ENCODE measurements around the gene MLXIPL. TPM values are rescaled to one million over a fixed set of nuclear protein-coding genes. Genes with fewer than 3 reads are reported as not detected.

The MLXIPL gene
- total RNA-seq, 1 donor from 2014 or later: 11.1 TPM

DNA sequence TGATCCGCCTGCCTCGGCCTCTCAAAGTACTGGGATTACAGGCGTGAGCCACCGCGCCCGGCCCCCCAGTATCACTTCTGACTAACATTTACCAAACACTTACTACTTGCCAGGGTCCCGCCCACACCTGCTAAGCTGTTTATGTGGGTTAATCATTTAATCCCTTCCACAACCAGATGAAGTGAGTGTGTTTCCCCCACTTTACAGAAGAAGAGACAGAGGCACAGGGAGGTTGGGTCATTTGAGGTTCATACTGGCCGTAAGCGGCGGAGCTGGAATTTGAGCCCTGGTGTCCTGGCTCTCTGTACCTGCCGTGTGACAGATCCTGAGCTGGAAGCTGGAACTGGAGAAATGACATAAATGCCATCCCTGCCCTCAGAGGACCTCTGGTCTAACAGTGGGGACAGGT, 28.2 kb upstream of the MLXIPL start:
- ATAC-seq (no peak), DNase-seq (no peak)
- Histone ChIP-seq H3K27ac (no peak overlapping the region), H3K4me1 (peaks cover 3% of the 10 kb centered on the region), H3K9me3 (no peaks in the 10 kb centered on the region), H3K36me3 (no peaks in the 10 kb centered on the region), H3K27me3 (peaks cover 25% of the 10 kb centered on the region), H3K4me3 (no peak overlapping the region)
- intact Hi-C loops (cut with DNase I): no loop called here
- TF ChIP-seq CTCF (IDR thresholded peaks at IDR 0.05): no peak

GRCh38 chr7:73650524-73650923, 26.2 kb upstream of the MLXIPL start:
- TF ChIP-seq CTCF (IDR thresholded peaks at IDR 0.05): no peak

GRCh38 chr7:73649576-73649975, 25.3 kb upstream of the MLXIPL start:
- Histone ChIP-seq H3K27me3 (peaks cover 37% of the 10 kb centered on the region), H3K4me3 (no peak overlapping the region), H3K4me1 (peaks cover 3% of the 10 kb centered on the region), H3K36me3 (no peaks in the 10 kb centered on the region), H3K27ac (no peak overlapping the region), H3K9me3 (no peaks in the 10 kb centered on the region)
- intact Hi-C loops (cut with DNase I): no loop called here
- DNase-seq (no peak), ATAC-seq (no peak)
- TF ChIP-seq CTCF (IDR thresholded peaks at IDR 0.05): no peak

More at GRCh38 chr7:73650524-73650923, 26.2 kb upstream of the MLXIPL start:
- H3K4me3 ChIP-seq: no peak overlapping the region
- H3K27ac ChIP-seq: no peak overlapping the region
- ATAC-seq (no peak), DNase-seq (no peak)
- peaks cover 37% of the 10 kb centered on the region for H3K27me3 ChIP-seq
- H3K9me3 ChIP-seq: no peaks in the 10 kb centered on the region
- H3K4me1 ChIP-seq: peaks cover 3% of the 10 kb centered on the region
- no peaks in the 10 kb centered on the region for H3K36me3 ChIP-seq
- intact Hi-C loops (cut with DNase I): no loop called here

DNA sequence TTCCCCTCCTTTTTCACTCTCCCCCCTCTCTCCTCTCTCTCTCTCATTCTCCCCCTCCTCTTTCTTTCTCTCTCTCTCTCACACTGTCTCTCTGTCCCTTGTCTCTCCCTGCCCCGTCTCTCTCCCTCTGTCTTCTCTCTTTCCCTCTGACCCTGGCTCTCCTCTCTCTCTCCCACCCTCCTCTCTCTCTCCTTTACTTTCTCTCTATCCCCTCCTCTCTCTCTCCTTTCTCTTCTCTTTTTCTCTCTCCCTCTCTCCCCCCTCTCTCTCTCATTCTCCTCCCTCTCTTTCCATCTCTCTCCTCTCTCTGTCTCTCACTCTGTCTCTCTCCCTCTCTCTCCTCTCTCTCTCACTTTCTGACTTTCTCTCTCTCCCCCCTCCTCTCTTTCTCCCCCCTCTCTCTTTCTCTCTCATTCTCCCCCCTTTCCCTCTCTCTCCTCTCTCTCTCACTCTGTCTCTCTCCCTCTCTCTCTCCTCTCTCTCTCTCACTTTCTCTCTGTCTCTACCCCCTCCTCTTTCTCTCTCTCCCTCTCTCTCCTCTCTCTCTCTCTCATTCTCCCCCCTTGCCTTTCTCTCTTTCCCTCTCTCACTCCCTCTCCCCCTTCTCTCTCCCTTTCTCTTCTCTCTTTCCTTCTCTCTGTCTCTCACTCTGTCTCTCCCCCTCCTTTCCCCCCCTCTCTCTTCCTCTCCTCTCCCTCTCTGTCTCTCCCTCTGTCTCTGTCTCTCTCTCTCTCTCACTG, 24.4 kb upstream of the MLXIPL start:
- intact Hi-C loops (cut with DNase I): no loop called here
- H3K4me3 ChIP-seq: no peak overlapping the region
- no peaks in the 10 kb centered on the region for H3K36me3 ChIP-seq
- no peak for ATAC-seq
- TF ChIP-seq CTCF (IDR thresholded peaks at IDR 0.05): no peak
- H3K4me1 ChIP-seq: peaks cover 3% of the 10 kb centered on the region
- DNase-seq: no peak
- H3K9me3 ChIP-seq: no peaks in the 10 kb centered on the region
- H3K27ac ChIP-seq: no peak overlapping the region
- peaks cover 36% of the 10 kb centered on the region for H3K27me3 ChIP-seq

DNA sequence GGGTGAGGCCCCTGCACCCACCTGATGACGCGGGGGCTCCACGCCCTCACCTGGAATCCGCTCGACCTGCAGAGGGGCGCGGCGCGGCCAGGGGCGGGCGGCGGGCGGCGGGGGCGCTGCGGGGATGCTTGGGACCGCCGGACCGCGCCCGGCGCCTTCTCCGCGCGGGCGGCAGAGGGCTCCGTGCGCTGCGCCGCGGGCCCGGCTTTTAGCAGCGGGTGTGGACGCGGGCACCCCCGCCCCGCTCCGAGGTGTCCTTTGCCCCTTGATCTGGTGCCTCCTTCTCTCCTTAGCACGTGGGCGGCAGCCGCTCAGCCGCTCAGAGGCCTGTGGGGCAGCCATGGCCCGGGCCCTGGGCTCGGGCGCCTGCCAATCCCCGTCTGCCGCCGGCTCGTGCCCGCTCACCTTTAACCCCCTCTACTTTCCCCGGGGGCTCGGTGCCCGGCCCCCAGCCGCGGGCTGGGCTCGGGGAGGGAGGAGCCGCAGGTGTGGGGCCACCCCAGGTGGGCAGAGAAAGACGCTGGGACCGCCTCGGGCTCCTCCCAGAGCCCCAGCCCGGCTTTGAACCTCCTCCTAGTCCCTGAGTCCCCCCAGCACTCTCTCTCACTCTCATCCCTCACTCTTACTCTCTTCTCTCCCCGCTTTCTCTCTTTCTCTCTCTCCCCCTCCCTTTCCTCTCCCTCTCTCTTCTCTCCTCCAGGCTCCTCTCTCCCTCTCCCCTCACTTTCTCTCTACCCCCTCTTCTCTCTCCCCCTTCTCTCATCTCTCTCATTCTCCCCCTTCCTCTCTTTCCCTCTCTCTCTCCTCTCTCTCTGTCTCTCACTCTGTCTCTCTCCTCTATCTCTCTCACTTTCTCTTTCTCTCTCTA, 23.6 kb upstream of the MLXIPL start:
- no peak overlapping the region for H3K27ac ChIP-seq
- H3K4me3 ChIP-seq: peak overlapping the region; percentile 41
- no peaks in the 10 kb centered on the region for H3K36me3 ChIP-seq
- no peaks in the 10 kb centered on the region for H3K9me3 ChIP-seq
- peak; percentile 70 for ATAC-seq
- peaks cover 3% of the 10 kb centered on the region for H3K4me1 ChIP-seq
- peaks cover 30% of the 10 kb centered on the region for H3K27me3 ChIP-seq
- intact Hi-C loops (cut with DNase I): no loop called here
- no peak for TF ChIP-seq CTCF (IDR thresholded peaks at IDR 0.05)
- DNase-seq: no peak

Measured in upper lobe of right lung (tissue), 1 donor.